DLD1 (cell line): ENCODE measurements around the gene NLRC5.
"Not testable (repeated sequence)": the region's sequence is repeated elsewhere in the genome, so short reads cannot be mapped to it uniquely, and the experiment has no call there.

Experiments
- in situ Hi-C: cut with HindIII; loops from 2 replicates; pipeline ENCODE4 v1.10.0; 2017; ENCODE audit warnings: low sequenced_read_pairs

The NLRC5 gene

GRCh38 chr16:56999409-57000270 is 10.3 kb downstream of the NLRC5 start:
- in situ Hi-C loops = no loop called here

GRCh38 chr16:57000271-57001025 is 11.1 kb downstream of the NLRC5 start:
- in situ Hi-C loops = no loop called here

DNA sequence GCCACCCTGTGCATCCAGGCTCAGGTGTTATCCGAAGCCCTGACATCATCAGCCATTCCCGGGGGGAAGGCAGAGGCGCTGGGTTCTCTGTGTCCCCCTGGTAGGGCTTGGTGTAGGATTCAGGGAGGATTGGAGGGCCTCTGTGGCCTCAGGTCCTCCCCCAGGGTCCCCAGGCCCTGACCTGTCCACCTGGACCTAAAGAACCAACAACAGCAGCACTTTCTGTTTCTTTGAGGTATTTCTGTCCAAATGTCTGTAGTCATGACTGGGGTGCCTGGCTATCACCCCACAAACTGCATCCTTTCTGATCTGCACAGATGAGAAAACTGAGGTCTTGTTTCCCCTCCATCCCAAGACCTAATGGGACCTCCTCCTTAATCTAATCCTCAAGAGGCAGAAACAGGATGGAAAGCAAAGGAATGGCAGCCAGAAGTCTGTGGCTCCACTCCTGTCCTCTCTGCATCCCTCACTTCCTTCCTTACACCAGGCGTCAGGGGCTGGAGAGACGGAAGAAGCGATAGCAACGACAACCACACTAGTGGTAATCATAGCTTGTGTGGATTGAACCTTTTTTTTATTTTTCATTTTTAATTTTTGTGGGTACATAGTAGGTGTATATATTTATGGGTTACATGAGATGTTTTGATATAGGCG is 11.8 kb downstream of the NLRC5 start:
- in situ Hi-C loops = no loop called here

DNA sequence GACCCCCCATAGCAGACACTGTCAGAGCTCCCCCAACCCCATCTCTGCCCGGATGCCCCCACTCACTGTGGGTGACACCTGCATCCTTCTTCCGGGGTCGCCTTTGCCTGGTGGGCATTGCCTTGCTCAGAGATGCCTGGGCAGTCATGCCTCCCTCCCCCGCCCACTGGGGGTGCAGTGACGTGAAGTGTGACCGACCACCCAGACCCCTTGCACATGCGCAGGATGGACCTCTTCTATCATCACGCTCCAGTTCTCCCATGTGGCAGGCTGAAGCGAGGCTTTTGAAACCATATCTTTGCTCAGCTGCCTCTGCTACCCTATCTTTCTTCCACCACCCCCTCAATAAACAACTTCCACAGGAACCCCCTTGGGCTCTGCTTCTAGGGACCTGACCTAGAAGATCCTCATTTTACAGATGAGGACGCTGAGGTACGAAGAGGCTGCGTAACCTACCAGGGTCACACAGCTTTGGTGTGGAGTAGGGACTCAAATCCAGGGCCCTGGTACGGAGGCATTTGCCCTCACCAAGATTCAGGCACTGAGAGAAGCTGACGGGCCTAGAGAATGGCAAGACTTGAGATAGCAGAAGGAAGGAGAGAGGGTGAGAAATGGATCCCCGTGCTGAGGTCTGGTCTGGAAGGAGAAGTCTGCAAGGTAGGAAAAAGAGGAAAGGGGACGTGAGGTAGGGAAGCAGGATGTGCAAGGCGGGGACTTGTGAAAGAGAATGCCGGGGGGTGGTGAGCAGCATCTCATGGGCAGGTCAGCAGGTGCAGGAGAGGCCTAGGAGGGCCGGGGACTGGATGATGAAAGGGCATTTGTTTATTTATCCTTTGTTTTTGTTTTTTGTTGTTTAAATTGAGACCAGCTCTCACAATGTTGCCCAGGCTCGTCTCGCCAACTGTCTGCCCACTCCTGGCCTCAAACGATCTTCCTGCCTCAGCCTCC is 14.4 kb downstream of the NLRC5 start:
- in situ Hi-C loops = no loop called here

DNA sequence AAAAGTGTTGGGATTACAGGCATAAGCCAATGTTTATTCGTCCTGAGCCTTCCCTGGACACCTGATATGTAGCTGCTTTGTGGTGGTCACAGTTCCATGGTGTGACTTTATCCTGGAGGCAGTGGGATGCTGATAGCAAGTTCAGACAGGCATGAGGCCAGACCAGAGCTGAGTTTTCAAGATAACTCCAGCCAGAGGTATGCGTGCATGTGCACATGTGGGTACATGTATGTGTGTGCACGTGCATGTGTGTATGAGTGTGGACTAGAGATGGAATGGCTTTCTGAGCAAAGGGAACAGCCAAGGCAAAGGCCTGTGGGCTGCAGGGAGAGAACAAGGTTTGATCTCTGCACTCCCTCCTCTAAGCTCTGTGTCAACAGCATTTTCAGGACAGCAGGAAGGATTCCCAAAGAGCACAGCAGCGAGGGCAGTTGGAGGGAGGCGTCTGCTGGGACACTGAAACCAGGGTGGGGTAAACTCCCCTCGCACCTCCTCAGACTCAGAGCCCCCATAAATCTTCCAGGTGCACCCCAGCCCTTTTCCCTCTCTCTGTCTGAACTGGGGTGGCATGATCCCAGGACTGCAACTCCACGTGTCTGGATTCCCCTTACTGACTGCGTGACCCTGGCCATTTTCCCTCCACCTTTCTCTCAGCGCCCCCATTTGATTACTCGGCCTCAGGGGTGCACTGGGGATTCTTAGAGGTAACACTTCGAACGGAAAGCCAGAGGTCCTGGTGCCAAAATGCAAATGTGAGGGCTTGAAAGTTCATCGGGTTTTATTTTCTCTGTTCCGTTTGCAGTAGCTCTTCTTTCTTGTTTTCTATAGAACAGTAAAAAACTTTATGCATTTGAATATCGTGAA is 15.3 kb downstream of the NLRC5 start:
- in situ Hi-C loops = no loop called here

GRCh38 chr16:57005597-57005996 is 16.2 kb downstream of the NLRC5 start:
- in situ Hi-C loops = not testable (repeated sequence)

- in situ Hi-C loops = no loop called here
Observed at GRCh38 chr16:57007050-57007449, 17.7 kb downstream of the NLRC5 start.

- in situ Hi-C loops = no loop called here
Observed at GRCh38 chr16:57007530-57007929, 18.2 kb downstream of the NLRC5 start.

- in situ Hi-C loops = no loop called here
Observed at GRCh38 chr16:57008440-57008839, 19.1 kb downstream of the NLRC5 start.

GRCh38 chr16:57009643-57010170 is 20.4 kb downstream of the NLRC5 start:
- in situ Hi-C loops = no loop called here

DNA sequence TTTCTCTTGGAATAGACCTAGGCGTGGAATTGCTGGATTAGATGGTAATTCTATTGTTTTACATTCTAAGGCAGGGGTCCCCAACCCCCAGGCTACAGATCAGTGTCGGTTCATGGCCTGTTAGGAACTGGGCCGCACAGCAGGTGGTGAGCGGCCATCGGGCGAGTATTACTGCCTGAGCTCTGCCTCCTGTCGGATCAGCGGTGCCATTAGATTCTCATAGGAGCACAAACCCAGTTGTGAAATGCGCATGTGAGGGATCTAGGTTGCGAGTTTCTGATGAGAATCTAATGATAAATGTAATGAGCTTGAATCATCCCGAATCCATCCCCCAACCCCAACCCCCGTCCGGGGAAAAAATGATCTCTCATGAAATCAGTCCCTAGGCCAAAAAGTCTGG is 23.0 kb downstream of the NLRC5 start:
- in situ Hi-C loops = no loop called here

- in situ Hi-C loops = no loop called here
Observed at GRCh38 chr16:57013229-57013628, 23.9 kb downstream of the NLRC5 start.

DNA sequence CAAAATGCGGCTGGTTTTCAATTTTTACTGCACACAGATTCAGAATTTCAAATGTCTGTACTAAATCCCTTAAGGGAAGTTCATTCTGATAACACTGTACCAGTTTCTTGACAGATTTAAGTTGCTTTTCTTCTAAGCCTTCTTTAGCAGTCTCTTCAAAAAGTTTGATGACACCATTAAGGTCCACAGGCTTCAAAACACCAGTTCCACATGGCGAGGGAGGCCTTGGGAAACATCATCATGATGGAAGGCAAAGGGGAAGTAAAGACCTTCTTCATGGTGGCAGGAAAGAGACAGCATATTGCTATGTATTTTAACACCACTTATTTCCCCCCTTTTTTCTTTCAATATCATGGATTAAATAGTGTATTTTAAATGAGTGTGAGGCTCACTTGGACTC is 24.5 kb downstream of the NLRC5 start:
- in situ Hi-C loops = no loop called here

- in situ Hi-C loops = no loop called here
Observed at GRCh38 chr16:57016301-57016700, 26.9 kb downstream of the NLRC5 start.

DNA sequence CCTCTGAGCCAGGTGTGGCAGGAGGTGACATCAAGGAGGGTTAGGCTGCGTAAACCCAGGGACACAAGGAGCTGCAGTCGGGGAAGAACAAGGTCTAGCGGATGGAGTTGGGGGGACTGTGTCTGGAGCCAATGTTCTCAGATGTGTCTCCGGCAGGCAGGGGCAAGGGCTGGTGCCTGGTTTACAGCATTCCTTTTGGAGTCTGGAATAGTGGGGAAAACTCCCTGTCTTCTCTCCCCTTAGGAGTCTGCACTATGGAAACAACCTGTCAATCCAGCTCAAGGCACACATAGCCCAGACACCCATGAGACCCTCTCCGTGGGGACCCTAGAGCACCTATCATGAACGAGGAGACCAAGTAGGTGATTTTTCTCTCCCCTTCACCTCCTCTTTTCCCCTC is 27.5 kb downstream of the NLRC5 start:
- in situ Hi-C loops = no loop called here

- in situ Hi-C loops = no loop called here
Observed at GRCh38 chr16:57017251-57017650, 27.9 kb downstream of the NLRC5 start.

DNA sequence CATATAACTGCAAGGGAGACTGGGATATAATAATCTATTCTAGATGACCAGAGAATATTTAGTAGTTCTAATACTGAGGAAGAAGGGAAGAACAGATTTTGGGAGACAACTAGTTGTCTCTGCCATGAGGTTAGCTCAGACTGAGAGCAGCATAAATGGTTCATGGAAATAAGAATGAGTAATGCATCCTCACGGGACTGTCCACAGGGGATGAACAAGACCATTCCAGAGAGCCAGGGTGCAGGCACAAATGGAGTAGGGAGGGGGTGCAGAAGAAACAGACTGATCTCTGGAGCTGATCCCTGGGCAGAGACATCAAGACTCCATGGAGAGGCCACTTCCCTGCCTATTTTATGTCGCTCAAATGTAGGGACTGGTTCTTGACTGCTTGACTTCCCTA is 30.4 kb downstream of the NLRC5 start:
- in situ Hi-C loops = no loop called here

GRCh38 chr16:57020651-57021050 is 31.3 kb downstream of the NLRC5 start:
- in situ Hi-C loops = no loop called here

- in situ Hi-C loops = no loop called here
Observed at GRCh38 chr16:57021757-57022156, 32.4 kb downstream of the NLRC5 start.
